H1 (cell line): ENCODE measurements around the gene CNDP1. TPM values are rescaled to one million over a fixed set of nuclear protein-coding genes. Genes with fewer than 3 reads are reported as not detected.
A peak's percentile ranks its signal among the peaks of the same experiment; 100 is the strongest.

Experiments
- CTCF ChIA-PET: fragments of 300-600 bp; sonication (Branson Sonifier 250); formaldehyde crosslinking; loops from one replicate; lab custom pipeline; 2021; ENCODE audit not compliant: partially characterized antibody; lab: Charles Lee
- POLR2A ChIA-PET: fragments of 300-600 bp; sonication (Branson Sonifier 250); formaldehyde crosslinking; loops from one replicate; lab custom pipeline; 2021; ENCODE audit warnings: inconsistent platforms; ENCODE audit not compliant: partially characterized antibody; lab: Charles Lee
- DNase-seq, 2 experiments: peaks; one replicate each; pipeline versions ENCODE4 v3.0.0 to v3.0.0-alpha.2; 2010 to 2022; ENCODE audit warnings: low spot score in 2 of 2, low read depth in 1 of 2, mixed read lengths in 1 of 2
- FAIRE-seq: peaks from 2 replicates; lab custom pipeline; 2011; peaks lifted over from hg19 to GRCh38; lab: Jason Lieb, UNC
- H2AFZ ChIP-seq: 2 replicates; pipeline ENCODE4 v1.8.1; 2012; ENCODE audit warnings: low read length, inconsistent platforms
- H2AK5ac ChIP-seq: 2 replicates; pipeline ENCODE4 v1.6.1; 2013; ENCODE audit warnings: low read depth, low read length
- H2BK120ac ChIP-seq: replicated peaks from 2 replicates; pipeline ENCODE3; 2013; ENCODE audit warnings: low read depth, low read length, inconsistent platforms
- H2BK12ac ChIP-seq: 2 replicates; pipeline ENCODE4 v1.6.1; 2013; ENCODE audit warnings: low read depth, low read length
- H2BK15ac ChIP-seq: 2 replicates; pipeline ENCODE4 v1.6.1; 2013; ENCODE audit warnings: low read length
- H2BK20ac ChIP-seq: 2 replicates; pipeline ENCODE4 v1.6.1; 2013; ENCODE audit warnings: low read length
- H2BK5ac ChIP-seq: 2 replicates; pipeline ENCODE4 v1.6.1; 2013; ENCODE audit warnings: low read depth, low read length
- H3K14ac ChIP-seq: 2 replicates; pipeline ENCODE4 v1.6.1; 2013; ENCODE audit warnings: inconsistent platforms; ENCODE audit not compliant: insufficient read length
- H3K18ac ChIP-seq: 2 replicates; pipeline ENCODE4 v1.6.1; 2013; ENCODE audit warnings: low read length; ENCODE audit errors: extremely low read depth
- H3K23ac ChIP-seq: 2 replicates; pipeline ENCODE4 v1.6.1; 2013; ENCODE audit warnings: inconsistent platforms; ENCODE audit not compliant: insufficient read length
- H3K23me2 ChIP-seq: 2 replicates; pipeline ENCODE4 v1.6.1; 2013; ENCODE audit warnings: low read depth, low read length
- H3K27ac ChIP-seq: 2 replicates; pipeline ENCODE4 v1.6.1; 2011; ENCODE audit warnings: low read depth, low read length, inconsistent platforms
- H3K27me3 ChIP-seq, 4 experiments: replicated peaks in 1 of 4; 1 replicate in 1 of 4; 2 replicates in 3 of 4; pipeline versions ENCODE4 v1.6.1 to v1.8.1; 2011 to 2013; ENCODE audit warnings: low read length in 3 of 4, mild to moderate bottlenecking in 3 of 4, inconsistent platforms in 2 of 4, mixed read lengths in 2 of 4, moderate library complexity in 1 of 4; ENCODE audit not compliant: control insufficient read depth in 3 of 4, insufficient read depth in 3 of 4; ENCODE audit errors: extremely low read depth in 1 of 4
- H3K36me3 ChIP-seq, 4 experiments: 2 replicates each; pipeline versions ENCODE4 v1.6.1 to v1.8.1; 2011 to 2013; ENCODE audit warnings: mild to moderate bottlenecking in 4 of 4, low read length in 3 of 4, moderate library complexity in 2 of 4, control low read depth in 1 of 4, inconsistent platforms in 1 of 4; ENCODE audit not compliant: insufficient read depth in 4 of 4, control insufficient read depth in 2 of 4
- H3K4ac ChIP-seq: replicated peaks from 2 replicates; pipeline ENCODE3; 2013; ENCODE audit warnings: low read length, low read depth, mixed read lengths, inconsistent platforms; ENCODE audit not compliant: insufficient read length
- H3K4me1 ChIP-seq, 4 experiments: replicated peaks in 1 of 4; 1 replicate in 1 of 4; 2 replicates in 3 of 4; pipeline versions ENCODE4 v1.6.1 to v1.8.1; 2011 to 2013; ENCODE audit warnings: low read length in 3 of 4, inconsistent platforms in 2 of 4, mixed read lengths in 1 of 4; ENCODE audit not compliant: insufficient read depth in 4 of 4, control insufficient read depth in 3 of 4
- H3K4me2 ChIP-seq, 2 experiments: 2 replicates each; pipeline versions ENCODE4 v1.6.1 to v1.8.1; 2011 to 2013; ENCODE audit warnings: low read depth in 2 of 2, low read length in 2 of 2, control low read depth in 1 of 2, inconsistent platforms in 1 of 2, mild to moderate bottlenecking in 1 of 2; ENCODE audit not compliant: insufficient read depth in 1 of 2
- H3K4me3 ChIP-seq, 4 experiments: fragments of 200-600, 300-600 bp in 1 of 4; sonication (generic), shearing (Covaris generic), sonication (Bioruptor Twin) in 1 of 4; 2 replicates each; pipeline versions ENCODE4 v1.5.1 to v1.8.1; 2011 to 2016; ENCODE audit warnings: low read length in 4 of 4, low read depth in 3 of 4, control low read depth in 2 of 4, inconsistent platforms in 2 of 4, mild to moderate bottlenecking in 2 of 4, mixed read lengths in 1 of 4, moderate library complexity in 1 of 4; ENCODE audit not compliant: insufficient read depth in 2 of 4; ENCODE audit errors: extremely low read depth in 1 of 4
- H3K56ac ChIP-seq: replicated peaks from 2 replicates; pipeline ENCODE3; 2013; ENCODE audit warnings: low read depth, mild to moderate bottlenecking, mixed read lengths, low read length, inconsistent platforms; ENCODE audit not compliant: insufficient read length
- H3K79me1 ChIP-seq: 2 replicates; pipeline ENCODE4 v1.6.1; 2013; ENCODE audit warnings: low read depth, low read length, control low read depth
- H3K79me2 ChIP-seq, 2 experiments: 2 replicates each; pipeline versions ENCODE4 v1.6.1 to v1.8.1; 2012 to 2013; ENCODE audit warnings: low read length in 2 of 2, mild to moderate bottlenecking in 2 of 2, inconsistent platforms in 1 of 2; ENCODE audit not compliant: insufficient read depth in 2 of 2, control insufficient read depth in 1 of 2
- H3K9ac ChIP-seq, 4 experiments: replicated peaks in 1 of 4; 1 replicate in 1 of 4; 2 replicates in 3 of 4; pipeline versions ENCODE4 v1.6.1 to v1.8.1; 2011 to 2013; ENCODE audit warnings: low read depth in 3 of 4, low read length in 3 of 4, control low read depth in 2 of 4, mild to moderate bottlenecking in 2 of 4, moderate library complexity in 2 of 4, inconsistent platforms in 1 of 4; ENCODE audit errors: extremely low read depth in 1 of 4
- H3K9me3 ChIP-seq, 2 experiments: 2 replicates each; pipeline versions ENCODE4 v1.6.1 to v1.8.1; 2012 to 2013; ENCODE audit warnings: mild to moderate bottlenecking in 2 of 2, moderate library complexity in 2 of 2, control low read depth in 1 of 2, inconsistent platforms in 1 of 2, low read depth in 1 of 2, low read length in 1 of 2, mixed read lengths in 1 of 2; ENCODE audit not compliant: insufficient read depth in 2 of 2
- H4K20me1 ChIP-seq, 2 experiments: replicated peaks in 1 of 2; 2 replicates each; pipeline versions ENCODE3 to v1.8.1; 2011 to 2013; ENCODE audit warnings: inconsistent platforms in 2 of 2, low read length in 2 of 2, mild to moderate bottlenecking in 1 of 2; ENCODE audit not compliant: insufficient read depth in 2 of 2, control insufficient read depth in 1 of 2
- H4K5ac ChIP-seq: 2 replicates; pipeline ENCODE4 v1.6.1; 2013; ENCODE audit warnings: low read length, low read depth, mixed read lengths, inconsistent platforms; ENCODE audit not compliant: insufficient read length
- H4K8ac ChIP-seq: 2 replicates; pipeline ENCODE4 v1.8.0; 2013; ENCODE audit warnings: mild to moderate bottlenecking, moderate library complexity, low read length, inconsistent platforms; ENCODE audit not compliant: insufficient read depth; ENCODE audit errors: extremely low read depth
- H4K91ac ChIP-seq: replicated peaks from 2 replicates; pipeline ENCODE3; 2013; ENCODE audit warnings: low read length, mixed read lengths, inconsistent platforms; ENCODE audit not compliant: insufficient read length
- JUND ChIP-seq: IDR thresholded peaks from 2 replicates; pipeline ENCODE4 v1.6.1; 2011; ENCODE audit warnings: mild to moderate bottlenecking, improper control_type of control experiment, low read length
- USF2 ChIP-seq: IDR thresholded peaks from 2 replicates; pipeline ENCODE4 v1.6.1; 2011; ENCODE audit warnings: low read length, improper control_type of control experiment
- WGBS, 2 experiments: shearing (Covaris generic) in 1 of 2; methylation state at CpG; one replicate each; pipeline versions ENCODE4 v1.1.6 to v1.1.7; 2013 to 2015; ENCODE audit warnings: low lambda C conversion rate in 2 of 2, mixed read lengths in 2 of 2, inconsistent platforms in 1 of 2, low coverage in 1 of 2, missing lambda C conversion rate in 1 of 2; ENCODE audit not compliant: insufficient replicate concordance in 2 of 2, insufficient coverage in 1 of 2, insufficient read length in 1 of 2; ENCODE audit errors: extremely low coverage in 1 of 2, missing lambda C conversion rate in 1 of 2; 5-methylcytosine and 5-hydroxymethylcytosine counted together
- long read RNA-seq, 2 experiments: library from RNA in 1 of 2; library from capped mRNA in 1 of 2; stranded (forward); transcript quantifications; one replicate each; pipeline ENCODE4 v2.0.0, GENCODE V29; 2021; ENCODE audit warnings: inconsistent platforms in 1 of 2
- polyA minus RNA-seq, 3 experiments: library from RNA; depleted of rRNA, polyadenylated mRNA; stranded (reverse); fragments of >200 nt; gene quantifications; 1 replicate in 2 of 3; 2 replicates in 1 of 3; pipeline ENCODE4 v1.2.3, GENCODE V29; 2011
- polyA plus RNA-seq, 7 experiments: library from polyadenylated mRNA; depleted of rRNA in 3 of 7; stranded (reverse) in 5 of 7; unstranded in 2 of 7; fragments of >200 nt in 5 of 7; fragments of 200-250 nt in 2 of 7; gene quantifications; 1 replicate in 5 of 7; 2 replicates in 1 of 7; 4 replicates in 1 of 7; pipeline versions ENCODE4 v1.2.1 to v1.2.3, GENCODE V29; 2011 to 2013; ENCODE audit warnings: missing spikeins in 2 of 7, mixed read lengths in 2 of 7
- total RNA-seq: library from RNA; stranded (reverse); fragmentation: NEBNext Ultra II Directional; extraction: Animal tissue kit (Norgen Biotek cat#: 25700); gene quantifications from 2 replicates; pipeline ENCODE4 v1.2.1, GENCODE V29; 2021

Gene CNDP1
- total RNA-seq (not detected in 2 replicates), polyA plus RNA-seq (2011; rRNA removed) (0.08 and 0.09 TPM in 2 replicates), polyA minus RNA-seq (2011; rRNA and poly(A)+ RNA removed) (0.06 TPM in 1 of 2 replicates, not detected in the other)
- polyA plus RNA-seq (2011; cell fraction: cytosol; rRNA removed) = 0.04 TPM
- polyA plus RNA-seq (2011; cell fraction: nucleus; rRNA removed) = 1.3 TPM
- 0.15 to 0.52 TPM (median 0.46 TPM) in 3 of 4 replicates, not detected in the other for polyA plus RNA-seq (2012, experiment 1 of 2)
- polyA plus RNA-seq (2012, experiment 2 of 2) = 0.10 TPM
- polyA plus RNA-seq (2013, experiment 1 of 2) = 0.04 TPM
- polyA plus RNA-seq (2013, experiment 2 of 2) = 0.04 TPM
- polyA minus RNA-seq (2011; cell fraction: cytosol; rRNA and poly(A)+ RNA removed) = not detected
- polyA minus RNA-seq (2011; cell fraction: nucleus; rRNA and poly(A)+ RNA removed) = not detected
- long read RNA-seq, experiment 1 = 0 reads
- long read RNA-seq, experiment 2 = 0 reads

- Histone ChIP-seq H2BK12ac (no peak within 1 kb of the TSS), H2BK20ac (no peak within 1 kb of the TSS), H3K4me2 (no peak within 1 kb of the TSS), H3K4me1 (no peaks in the 10 kb centered on the region; a peak in 1 of 7 replicates), H3K36me3 (no peaks in the 10 kb centered on the region), H2BK120ac (no peak within 1 kb of the TSS), H3K9ac (no peak within 1 kb of the TSS), H3K27ac (no peak within 1 kb of the TSS), H2BK15ac (no peak within 1 kb of the TSS), H3K9me3 (no peaks in the 10 kb centered on the region), H2BK5ac (no peak within 1 kb of the TSS), H4K5ac (no peak within 1 kb of the TSS), H2AFZ (peak within 1 kb of the TSS; percentile 11; the same call in 1 of the 2 replicates), H3K4me3 (no peak within 1 kb of the TSS), H4K20me1 (no peaks in the 10 kb centered on the region), H3K79me2 (no peaks in the 10 kb centered on the region), H3K56ac (no peak within 1 kb of the TSS), H3K23ac (no peak within 1 kb of the TSS), H4K91ac (no peak within 1 kb of the TSS), H3K18ac (no peak within 1 kb of the TSS), H4K8ac (no peak within 1 kb of the TSS), H3K4ac (no peak within 1 kb of the TSS), H3K23me2 (no peaks in the 10 kb centered on the region), H3K27me3 (no peaks in the 10 kb centered on the region), H3K79me1 (no peaks in the 10 kb centered on the region), H3K14ac (no peak within 1 kb of the TSS), H2AK5ac (no peak within 1 kb of the TSS)
- no peak for TF ChIP-seq JUND
- peak; percentile 45; the same call in 1 of the 2 replicates for TF ChIP-seq USF2
- 91% methylated on average over 21 of the region's 21 CpGs; no CpG with 5 or more reads in 1 of the 2 experiments for WGBS, 2 experiments
- ChIA-PET CTCF (interaction anchor here (1.0 to 2.1 kb wide), 6 partner anchors 9 to 39 kb away, joined by 3 to 11 read pairs (median 4); no protein-coding TSS in a partner anchor), POLR2A (interaction anchor here (1.0 kb wide), 1 partner anchor 38 kb away, joined by 3 read pairs; the partner anchor contains the start of gene CNDP2)
- FAIRE-seq (no peak), DNase-seq (no peak)
These were observed at the start of gene CNDP1 for GRCh38 chr18:74534150-74534969. Gene CNDP1 (plus strand): TSS chr18:74534500. CDS start chr18:74534668, 168 bp downstream.
